C4-2B (cell line): ENCODE data around the gene NTN5.

Experiments used
- ZFX ChIP-seq: fragments of 450-650 bp; IDR thresholded peaks from 2 replicates; pipeline ENCODE4 v1.6.1; 2017
- TF ChIP-seq, protein P1 (sequence below): fragments of 450-650 bp; conservative IDR thresholded peaks from 2 replicates; pipeline ENCODE4 v1.5.1; 2017; ENCODE audit warnings: mild to moderate bottlenecking

GRCh38 chr19:48673436-48674100 is 751 bp upstream of the NTN5 start:
- TF ChIP-seq, protein P1, sequence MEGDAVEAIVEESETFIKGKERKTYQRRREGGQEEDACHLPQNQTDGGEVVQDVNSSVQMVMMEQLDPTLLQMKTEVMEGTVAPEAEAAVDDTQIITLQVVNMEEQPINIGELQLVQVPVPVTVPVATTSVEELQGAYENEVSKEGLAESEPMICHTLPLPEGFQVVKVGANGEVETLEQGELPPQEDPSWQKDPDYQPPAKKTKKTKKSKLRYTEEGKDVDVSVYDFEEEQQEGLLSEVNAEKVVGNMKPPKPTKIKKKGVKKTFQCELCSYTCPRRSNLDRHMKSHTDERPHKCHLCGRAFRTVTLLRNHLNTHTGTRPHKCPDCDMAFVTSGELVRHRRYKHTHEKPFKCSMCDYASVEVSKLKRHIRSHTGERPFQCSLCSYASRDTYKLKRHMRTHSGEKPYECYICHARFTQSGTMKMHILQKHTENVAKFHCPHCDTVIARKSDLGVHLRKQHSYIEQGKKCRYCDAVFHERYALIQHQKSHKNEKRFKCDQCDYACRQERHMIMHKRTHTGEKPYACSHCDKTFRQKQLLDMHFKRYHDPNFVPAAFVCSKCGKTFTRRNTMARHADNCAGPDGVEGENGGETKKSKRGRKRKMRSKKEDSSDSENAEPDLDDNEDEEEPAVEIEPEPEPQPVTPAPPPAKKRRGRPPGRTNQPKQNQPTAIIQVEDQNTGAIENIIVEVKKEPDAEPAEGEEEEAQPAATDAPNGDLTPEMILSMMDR = no peak
- TF ChIP-seq ZFX = no peak
